NCI-H748 treated with DMSO at 0.1 percent for 48 hours (cell line): ENCODE measurements around the gene CCR7.
"Not testable (repeated sequence)": the region's sequence is repeated elsewhere in the genome, so short reads cannot be mapped to it uniquely, and the experiment has no call there.

Experiments used
- DNase-seq: peaks from one replicate; lab custom pipeline; 2025; lab: John Stamatoyannopoulos, UW

Gene CCR7

DNA sequence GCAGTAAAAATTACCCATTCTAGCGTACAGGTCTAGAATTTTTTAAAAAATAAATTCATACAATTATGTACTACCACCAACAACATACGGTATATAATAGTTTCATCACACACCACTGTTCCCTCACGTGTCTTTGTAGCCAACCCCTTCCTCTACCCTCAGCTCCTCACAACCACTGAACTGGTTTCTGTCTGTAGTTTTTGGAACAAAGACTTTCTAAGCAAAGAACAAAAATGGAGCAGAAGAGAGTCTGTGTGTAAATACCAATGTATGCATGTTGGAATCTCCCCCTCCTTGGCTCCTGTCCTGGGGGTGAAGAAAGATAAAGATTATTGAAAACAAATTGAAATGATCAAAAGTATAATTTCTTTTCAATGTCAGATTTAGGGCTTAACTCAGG lies 31.9 kb upstream of the CCR7 start:
- no peak for DNase-seq

DNA sequence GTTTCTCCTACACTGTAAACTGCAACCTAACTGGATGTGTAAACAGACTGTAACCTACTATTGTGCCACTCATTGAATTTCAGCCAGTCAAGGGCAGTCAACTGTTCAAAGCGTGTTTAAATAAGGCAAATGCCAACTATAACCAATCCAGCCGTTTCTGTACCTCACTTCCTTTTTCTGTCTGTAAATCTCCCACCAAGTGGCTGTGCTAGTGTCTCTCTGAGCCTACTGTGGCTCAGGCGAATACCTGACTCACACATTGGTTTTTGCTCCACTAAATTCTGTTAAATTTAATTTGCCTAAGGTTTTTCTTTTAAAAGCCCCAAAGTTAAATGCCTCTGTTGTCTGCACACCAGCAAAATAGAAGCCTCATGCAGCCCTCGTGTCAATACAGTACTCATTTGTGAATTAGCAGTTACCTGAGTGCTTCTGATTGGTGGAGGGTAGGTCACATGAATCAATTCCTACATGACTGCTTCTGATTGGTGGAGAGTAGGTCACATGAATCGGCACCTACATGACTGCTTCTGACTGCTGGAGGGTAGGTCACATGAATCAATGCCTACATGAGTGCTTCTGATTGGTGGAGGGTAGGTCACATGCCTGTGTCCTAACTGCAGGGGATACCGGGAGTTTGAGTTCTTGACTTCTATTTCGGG lies 31.1 kb upstream of the CCR7 start:
- DNase-seq, result no peak

DNA sequence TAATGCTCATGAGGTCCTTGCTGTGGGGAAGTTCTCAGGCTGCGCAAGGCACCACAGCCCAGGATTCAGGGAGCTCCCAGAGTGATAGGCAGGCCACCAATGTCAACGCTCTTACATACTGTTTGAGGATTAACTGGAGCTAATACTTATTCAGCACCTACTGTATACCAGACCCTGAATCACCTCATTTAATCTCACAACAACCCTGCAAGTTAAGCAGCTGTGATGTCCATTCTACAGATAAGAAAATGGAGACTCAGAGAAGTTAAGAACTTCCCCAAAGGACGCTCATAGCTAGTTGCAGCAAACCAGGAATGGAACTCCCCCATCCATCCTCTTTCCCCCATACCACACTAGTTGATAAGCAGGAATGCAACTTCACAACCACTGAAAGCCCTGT lies 25.5 kb upstream of the CCR7 start:
- DNase-seq, result no peak

DNA sequence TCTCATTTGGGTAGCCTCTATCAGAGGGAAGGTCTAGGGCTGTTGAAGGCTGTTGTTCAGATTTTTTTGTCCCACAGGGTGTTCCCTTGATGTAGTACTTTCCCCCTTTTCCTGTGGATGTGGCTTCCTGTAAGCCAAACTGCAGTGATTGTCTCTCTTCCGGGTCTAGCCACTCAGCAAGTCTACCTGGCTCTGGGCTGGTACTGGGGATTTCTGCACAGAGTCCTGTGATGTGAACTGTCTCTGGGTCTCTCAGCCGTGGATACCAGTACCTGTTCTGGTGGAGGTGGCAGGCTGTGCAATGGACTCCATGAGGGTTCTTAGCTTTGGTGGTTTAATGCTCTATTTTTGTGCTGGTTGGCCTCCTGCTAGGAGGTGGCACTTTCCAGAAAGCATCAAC lies 23.3 kb upstream of the CCR7 start:
- no peak for DNase-seq

DNA sequence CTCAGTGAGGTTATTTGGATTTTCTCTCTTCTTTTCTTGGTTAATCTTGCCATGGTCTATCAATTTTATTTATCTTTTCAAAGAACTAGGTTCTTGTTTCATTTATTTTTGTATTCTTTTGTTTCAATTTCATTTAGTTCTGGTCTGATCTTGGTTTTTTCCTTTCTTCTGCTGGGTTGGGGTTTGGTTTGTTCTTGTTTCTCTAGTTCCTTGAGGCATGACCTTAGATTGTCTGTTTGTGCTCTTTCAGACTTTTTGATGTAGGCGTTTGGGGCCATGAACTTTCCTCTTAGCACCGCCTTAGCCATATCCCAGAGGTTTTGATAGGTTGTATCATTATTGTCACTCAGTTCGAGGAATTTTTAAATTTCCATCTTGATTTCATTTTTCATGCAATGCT lies 21.0 kb upstream of the CCR7 start:
- not testable (repeated sequence) for DNase-seq

DNA sequence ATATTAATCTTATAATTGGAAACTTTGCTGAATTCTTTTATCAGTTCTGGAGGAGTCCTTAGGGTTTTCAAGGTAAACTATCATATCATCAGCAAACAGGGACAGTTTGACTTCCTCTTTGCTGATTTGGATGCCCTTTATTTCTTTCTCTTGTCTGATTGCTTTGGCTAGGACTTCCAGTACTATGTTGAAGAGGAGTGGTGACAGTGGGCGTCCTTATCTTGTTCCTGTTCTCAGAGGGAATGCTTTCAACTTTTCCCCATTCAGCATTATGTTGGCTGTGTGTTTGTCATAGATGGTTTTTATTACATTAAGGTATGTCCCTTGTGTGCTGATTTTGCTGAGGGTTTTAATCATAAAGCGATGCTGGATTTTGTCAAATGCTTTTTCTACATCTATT lies 19.7 kb upstream of the CCR7 start:
- not testable (repeated sequence) for DNase-seq

DNA sequence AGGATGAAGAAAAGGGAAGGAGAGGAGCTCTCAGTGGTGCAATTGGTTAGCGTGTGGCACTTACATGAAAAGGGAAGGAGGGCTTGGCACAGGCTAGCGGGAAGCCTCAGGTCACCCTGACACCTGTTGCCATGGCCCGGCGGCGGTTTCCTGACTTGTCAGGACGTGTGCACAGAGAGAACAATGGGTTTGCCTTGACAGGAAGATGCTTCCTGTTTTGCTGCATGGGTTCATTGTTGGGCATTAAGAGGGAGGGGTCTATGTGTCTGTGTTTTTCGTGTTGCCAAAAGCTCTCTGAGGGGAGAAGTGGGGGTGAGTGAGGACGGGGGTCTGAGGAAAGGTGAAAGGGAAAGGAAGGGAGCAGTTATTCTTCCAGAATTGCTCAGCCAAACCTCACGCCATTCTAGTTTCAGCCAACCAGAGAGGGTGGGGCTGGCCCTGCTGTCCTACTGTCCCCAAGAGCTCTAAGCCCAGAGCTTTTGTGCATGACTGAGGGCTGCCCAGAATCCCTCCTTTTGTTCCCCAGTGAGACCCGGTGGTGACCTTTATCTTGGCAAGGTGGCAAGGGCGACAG lies 17.1 kb upstream of the CCR7 start:
- DNase-seq, result peak; percentile 45

DNA sequence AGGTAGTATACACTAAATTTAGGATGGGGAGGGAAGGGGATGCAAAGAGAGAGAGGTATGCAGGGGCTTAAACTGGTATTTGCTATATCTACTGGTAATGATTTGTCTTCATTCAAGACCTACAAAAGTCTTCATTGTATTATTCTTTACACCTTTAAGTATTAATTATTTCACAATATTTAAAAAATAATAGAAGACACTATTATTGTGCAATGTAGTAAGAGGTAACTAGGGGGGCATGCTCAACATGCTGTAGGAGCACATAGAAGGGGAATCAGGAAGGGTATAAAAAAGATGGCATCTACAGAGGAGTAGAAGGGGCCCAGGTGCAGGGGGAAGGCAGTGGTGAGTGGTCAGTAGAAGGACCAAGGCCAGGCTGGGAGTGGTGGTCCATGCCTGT lies 14.9 kb upstream of the CCR7 start:
- DNase-seq, result no peak

DNA sequence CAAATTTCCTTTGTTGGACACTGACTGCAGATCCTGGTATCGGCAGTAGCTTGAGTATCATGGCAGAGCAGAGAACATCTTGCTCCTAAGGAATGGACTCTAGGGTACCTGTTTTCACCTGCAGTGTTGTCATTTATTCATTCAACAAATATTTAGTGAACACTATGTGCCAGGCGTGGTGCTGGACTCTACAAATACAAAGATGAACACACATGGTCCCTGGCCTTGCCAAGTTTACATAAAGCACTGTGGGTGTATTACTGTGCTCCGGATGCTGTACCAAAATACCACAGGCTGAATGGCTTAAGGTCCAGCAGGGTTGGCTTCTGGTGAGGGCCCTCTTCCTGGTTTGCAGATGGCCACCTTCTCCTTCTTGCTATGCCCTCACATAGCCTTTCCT lies 14.2 kb upstream of the CCR7 start:
- DNase-seq, result no peak

DNA sequence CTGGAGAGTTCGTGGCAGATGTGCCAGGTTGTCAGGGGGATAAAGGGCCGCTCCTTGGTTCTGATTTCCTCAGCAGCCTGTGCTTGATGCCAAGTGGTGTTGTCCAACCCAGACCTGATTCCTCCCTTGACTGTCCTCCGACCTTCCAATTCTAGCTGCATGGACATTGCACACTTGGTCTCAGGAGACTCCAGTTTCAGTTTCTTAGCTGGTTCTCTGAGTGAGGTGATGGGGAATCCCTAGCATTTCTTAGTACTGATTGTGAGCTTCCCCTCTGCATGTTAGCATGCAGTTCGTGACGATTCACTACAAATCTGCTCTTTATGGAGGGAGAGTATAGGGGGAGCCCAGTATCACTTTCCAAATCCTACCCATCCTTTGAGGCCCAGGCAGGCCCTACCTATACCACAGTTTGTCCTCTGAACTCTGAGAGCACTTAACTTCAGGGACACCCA lies 12.4 kb upstream of the CCR7 start:
- DNase-seq, result no peak

DNA sequence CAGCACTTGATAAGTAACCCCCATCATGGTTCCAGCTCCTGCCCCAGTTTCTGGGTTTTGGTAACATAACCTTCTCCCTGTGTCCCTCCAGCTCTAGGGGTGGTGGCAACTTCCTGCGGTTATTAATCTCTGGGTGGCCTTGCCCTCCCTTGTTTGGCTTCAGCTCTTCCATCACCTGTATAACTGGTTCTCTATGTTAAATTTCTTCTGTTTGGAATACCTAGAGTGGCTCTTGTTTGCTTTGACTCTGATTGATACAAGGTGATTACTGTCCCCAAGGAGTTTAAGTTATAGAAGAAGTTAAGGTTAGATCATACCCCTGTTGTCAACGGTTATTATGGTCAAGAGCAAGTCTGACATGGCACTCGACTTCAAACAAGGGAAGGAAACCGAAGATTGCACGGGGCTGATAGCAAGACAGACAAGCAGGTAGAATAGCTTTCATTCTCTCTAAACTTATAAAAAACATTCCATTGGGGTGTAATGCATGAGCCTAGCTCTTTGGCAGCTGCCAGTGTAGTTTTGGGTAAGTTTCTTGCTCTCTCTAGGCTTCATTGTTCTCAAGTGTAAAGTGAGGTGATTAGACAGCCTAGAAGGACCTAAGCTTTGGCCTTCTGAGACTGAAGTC lies 11.0 kb upstream of the CCR7 start:
- DNase-seq, result no peak

DNA sequence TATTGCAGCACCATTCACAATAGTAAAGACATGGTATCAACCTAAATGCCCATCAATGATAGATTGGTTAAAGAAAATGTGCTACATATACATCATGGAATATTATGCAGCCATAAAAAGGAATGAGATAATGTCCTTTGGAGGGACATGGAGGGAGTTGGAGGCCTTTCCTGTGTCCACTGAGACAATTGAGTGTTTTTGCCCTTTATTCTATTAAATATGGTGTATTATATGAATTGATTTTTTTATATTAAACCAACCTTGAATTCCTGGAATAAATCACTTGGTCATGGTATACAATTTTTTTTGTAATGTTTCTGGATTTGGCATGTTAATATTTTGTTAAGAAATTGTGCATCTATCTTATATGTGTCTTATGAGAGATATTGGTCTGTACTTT lies 9.0 kb upstream of the CCR7 start:
- no peak for DNase-seq

DNA sequence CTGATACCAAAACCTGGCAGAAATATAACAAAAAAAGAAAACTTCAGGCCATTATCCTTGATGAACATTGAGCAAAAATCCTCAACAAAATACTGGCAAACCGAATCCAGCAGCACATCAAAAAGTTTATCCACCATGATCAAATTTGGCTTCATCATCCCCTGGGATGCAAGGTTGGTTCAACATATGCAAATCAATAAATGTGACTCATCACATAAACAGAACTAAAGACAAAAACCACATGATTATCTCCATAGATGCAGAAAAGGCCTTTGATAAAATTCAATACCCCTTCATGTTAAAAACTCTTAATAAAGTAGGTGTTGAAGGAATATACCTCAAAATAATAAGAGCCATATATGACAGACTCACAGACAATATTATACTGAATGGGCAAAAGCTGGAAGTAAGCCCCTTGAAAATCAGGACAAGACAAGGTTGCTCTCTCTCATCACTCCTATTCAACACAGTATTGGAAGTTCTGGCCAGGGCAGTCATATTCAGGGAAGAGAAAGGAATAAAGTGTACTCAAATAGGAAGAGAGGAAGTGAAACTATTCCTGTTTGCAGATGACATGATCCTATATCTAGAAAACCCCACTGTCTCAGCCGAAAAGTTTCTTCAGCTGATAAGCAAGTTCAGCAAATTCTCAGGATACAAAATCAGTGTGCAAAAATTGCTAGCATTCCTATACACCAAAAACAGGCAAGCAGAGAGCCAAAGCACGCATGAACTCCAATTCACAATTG lies 7.1 kb upstream of the CCR7 start:
- DNase-seq, result not testable (repeated sequence)

DNA sequence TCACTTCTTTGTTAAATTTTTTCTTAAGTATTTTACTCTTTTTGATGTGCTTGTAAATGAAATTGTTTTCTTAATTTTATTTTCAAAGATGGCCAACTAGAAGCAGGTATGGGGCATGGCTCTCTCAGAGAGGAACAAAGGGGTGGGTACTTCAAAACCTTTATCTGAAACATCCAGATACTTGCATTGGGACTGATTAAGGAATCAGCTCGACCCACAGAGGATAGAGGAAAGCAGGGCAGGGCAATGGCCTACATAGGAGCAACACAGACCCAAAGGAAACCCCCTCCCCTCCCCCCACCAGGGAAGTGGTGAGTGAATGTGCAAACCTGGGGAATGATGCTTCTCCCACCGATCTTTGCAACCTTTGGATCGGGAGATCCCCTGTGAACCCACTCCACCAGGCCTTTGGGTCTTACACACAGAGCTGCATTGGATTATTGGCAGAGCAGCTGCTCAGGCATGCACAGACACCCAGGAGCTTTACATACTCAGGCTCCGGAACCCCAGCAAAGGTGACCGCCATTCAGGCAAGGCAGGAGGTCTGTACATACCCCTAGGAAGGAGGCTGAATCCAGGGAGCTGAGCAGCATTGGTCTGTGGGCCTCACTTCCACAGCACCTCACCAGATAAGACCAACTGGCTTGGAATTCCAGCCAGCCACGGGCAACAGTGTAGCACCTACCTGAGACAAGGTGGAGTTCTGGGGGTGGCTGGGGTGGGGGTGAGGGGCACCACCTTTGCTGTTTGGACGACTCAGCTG lies 3.0 kb upstream of the CCR7 start:
- DNase-seq, result no peak

DNA sequence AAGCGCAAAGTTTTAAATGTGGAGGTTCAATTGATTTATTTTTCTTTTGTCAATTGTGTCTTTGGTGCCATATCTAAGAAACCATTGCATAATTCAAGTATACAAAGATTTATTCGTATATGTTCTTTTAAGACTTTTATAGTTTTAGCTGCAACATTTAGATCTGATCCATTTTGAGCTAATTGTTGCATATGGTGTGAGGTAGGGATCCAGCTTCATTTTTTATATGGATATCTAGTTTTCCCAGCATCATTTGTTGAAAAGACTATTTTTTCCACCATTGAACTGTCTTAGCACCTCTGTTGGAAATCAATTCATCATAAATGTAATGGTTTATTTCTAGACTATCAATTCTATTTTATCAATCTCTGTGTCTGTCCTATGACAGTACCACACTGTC lies 2.1 kb upstream of the CCR7 start:
- DNase-seq, result no peak

DNA sequence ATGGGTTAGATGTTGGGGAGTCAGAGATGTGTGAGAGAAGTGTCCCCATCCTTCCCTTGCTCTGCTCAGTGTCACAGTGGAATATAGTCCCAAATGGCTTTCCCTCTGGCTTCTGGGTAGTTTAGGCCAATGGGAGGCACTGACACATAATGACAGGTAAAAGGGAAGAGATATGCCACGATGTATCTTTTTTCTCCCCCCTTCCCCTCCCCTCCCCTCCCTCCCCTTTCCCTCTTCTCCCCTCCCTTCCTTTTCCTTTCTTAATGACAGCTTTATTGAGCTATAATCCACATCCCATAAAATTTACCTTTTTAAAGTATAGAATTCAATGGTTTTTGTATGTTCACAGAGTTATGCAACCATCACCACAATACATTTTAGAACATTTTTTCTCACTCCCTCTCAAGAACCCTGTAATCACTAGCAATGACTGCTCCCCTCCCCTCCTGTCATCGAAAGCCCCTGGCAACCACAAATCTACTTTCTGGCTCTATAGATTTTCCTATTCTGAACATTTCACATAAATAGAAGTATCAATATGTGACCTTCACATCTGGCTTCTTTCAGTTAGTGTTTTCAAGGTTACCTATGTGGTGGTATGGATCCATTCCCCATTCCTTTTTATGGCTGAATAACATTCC lies 617 bp upstream of the CCR7 start:
- DNase-seq, result no peak

DNA sequence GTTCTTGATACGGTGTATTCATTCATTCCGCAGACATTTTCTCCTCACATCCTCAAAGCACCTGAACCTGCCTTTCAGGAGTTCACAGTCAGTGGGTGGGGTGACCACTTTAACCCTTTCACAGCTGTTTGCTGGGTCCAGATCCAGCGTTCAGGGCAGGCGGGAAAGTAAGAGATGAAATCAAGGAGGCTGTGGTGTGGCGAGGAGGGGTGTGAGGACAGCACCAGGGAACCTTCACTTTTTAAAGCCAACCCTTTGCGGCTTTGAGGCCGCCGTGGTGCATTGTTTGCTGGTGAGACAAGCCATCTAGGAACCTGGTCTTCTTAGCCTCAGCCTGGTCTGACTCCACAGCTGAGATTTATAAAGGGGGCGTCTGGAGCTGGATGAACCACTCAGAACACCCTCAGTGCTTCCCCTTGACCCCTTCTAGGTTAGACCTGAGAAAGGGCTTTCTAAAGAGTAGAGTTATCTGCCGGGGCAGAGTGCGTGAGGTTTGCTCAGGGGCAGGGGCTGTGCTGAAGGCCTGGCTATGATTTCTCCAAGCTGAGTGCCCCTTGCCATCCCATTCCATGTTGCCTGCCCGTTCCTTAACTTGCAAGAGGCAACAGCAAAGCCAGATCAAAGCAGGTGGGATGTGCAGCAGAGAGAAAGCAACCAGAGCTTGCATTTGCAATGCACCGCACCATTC lies 933 bp downstream of the CCR7 start:
- DNase-seq, result no peak

DNA sequence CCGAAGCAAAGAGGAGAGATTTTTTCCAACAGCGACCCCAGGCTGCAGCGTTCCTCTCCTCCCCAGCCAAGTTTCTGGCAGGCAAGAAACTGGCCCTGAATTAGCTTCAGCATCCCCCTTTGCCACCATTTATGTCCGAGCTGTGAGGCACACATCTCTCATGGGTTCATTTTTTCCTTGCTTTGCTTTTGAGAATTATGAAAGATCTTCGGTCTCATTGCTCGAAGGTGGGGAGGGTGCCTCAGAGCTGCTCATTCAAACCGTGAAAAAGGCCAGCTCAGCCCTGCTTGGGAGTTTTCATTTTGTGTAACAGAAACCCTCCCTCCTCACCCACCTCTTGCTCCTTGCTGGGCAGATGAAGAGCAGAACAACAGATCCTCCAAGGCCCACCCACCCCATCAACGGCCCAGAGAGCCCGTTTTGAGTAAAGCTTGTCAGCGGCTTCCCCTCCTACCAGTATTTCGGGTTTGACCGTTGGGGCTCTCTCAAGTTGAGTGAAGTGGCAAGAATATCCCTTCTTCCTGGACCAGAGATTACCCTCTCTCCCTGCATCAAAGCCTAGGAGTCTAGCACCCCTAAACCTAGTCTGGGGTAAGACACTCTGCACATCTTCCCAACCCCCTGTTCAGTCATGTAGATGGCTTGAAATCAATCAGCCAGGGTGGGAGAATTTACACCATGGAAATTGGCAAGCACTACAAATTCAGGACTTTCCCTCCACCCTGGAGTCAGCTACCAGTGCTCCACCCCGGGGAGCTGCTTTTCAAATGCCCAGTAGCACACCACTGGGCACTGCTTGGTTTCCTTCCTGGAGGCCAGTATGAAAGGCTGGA lies 1.8 kb downstream of the CCR7 start:
- no peak for DNase-seq

DNA sequence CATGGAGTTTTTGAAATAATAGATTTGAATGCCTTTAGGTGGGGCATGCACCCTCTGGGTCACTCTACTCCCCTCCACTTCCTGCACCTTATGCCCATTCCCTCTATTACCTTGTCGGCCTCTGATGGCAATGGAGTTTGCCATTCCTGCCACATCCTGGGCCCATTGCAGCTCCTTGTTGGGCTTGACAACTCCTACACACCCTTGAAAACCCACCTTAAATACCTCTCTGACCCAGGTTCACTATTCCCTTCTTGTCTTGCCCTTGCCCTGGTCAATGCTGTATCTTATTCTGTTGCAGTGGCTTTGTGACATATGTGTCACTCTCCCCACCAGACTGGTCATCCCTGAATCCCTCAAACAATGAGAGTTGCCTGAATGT lies 2.4 kb downstream of the CCR7 start:
- DNase-seq, result no peak

DNA sequence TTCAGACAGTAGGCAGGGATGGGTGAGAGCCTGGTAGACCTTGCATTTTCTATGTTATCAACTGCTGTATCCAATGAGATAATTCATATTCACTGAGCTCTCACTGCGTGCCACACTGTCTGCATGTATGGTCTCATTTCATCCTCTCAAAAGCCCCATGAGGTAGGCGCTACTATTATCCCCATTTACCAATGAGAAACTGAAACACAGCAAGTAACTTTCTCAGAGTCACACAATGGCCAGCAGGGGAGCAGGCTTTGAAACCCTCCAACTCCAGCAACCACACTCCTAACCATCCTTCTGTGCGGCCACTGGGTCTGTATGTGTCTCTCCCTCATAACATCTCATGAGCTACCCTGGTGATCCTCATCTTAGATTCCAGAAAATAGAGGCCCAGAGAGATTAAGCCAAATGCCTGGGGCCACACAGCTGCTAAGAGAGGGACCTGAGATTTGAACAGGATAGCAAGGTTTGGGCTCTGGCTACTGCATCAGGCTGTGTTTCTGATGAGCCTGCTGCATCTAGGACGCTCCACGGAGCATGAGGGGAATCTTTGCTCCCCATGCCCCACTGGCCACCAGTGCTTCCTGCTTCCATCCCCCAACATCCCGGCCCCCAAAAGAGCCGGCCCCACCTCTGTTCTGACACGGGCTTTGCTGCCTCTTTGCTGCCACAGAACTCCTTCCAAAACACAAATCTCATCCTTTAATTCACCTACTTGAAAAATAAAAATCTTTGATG lies 3.2 kb downstream of the CCR7 start:
- DNase-seq, result no peak
